Loucy (cell line): ENCODE results near the gene LDLRAD4.

Experiments used
- H2AFZ ChIP-seq: fragments of 200-600 bp; sonication (generic); 2 replicates; pipeline ENCODE4 v1.6.0; 2016; ENCODE audit warnings: antibody characterized with exemption, mild to moderate bottlenecking, low read length, moderate library complexity
- H3F3A ChIP-seq: fragments of 200-600 bp; 2 replicates; pipeline ENCODE4 v1.6.0; 2016; ENCODE audit warnings: antibody characterized with exemption, low read depth, mild to moderate bottlenecking
- H3K27me3 ChIP-seq: fragments of 200-600 bp; sonication (generic); 2 replicates; pipeline ENCODE4 v1.6.1; 2014; ENCODE audit warnings: low read length, mild to moderate bottlenecking; ENCODE audit not compliant: insufficient read depth, poor library complexity, severe bottlenecking
- H3K36me3 ChIP-seq: fragments of 200-600 bp; sonication (generic); 2 replicates; pipeline ENCODE4 v1.6.1; 2016; ENCODE audit warnings: low read length; ENCODE audit not compliant: insufficient read depth
- H3K4me1 ChIP-seq: fragments of 200-600 bp; sonication (generic); 2 replicates; pipeline ENCODE4 v1.5.1; 2014; ENCODE audit warnings: low read length, mild to moderate bottlenecking; ENCODE audit not compliant: insufficient read depth, poor library complexity, severe bottlenecking
- H3K4me2 ChIP-seq: fragments of 200-600 bp; sonication (generic); 2 replicates; pipeline ENCODE4 v1.6.0; 2014; ENCODE audit warnings: antibody characterized with exemption, low read length, low read depth, mild to moderate bottlenecking; ENCODE audit not compliant: poor library complexity, severe bottlenecking
- H3K4me3 ChIP-seq: fragments of 200-600 bp; sonication (generic); 2 replicates; pipeline ENCODE4 v1.5.1; 2014; ENCODE audit warnings: low read length, mild to moderate bottlenecking, mixed read lengths; ENCODE audit not compliant: poor library complexity, severe bottlenecking
- H3K79me2 ChIP-seq: fragments of 200-600 bp; sonication (generic); 2 replicates; pipeline ENCODE4 v1.6.1; 2014; ENCODE audit warnings: low read length; ENCODE audit not compliant: insufficient read depth
- H3K9ac ChIP-seq: fragments of 200-600 bp; sonication (generic); 2 replicates; pipeline ENCODE4 v1.6.0; 2014; ENCODE audit warnings: mild to moderate bottlenecking, low read depth, low read length, moderate library complexity; ENCODE audit not compliant: poor library complexity, severe bottlenecking
- H3K9me2 ChIP-seq: fragments of 200-600 bp; sonication (generic); replicated peaks from 2 replicates; pipeline ENCODE4 v1.6.1; 2016; ENCODE audit warnings: low read depth, low read length, mixed read lengths
- H3K9me3 ChIP-seq: fragments of 200-600 bp; sonication (generic); 2 replicates; pipeline ENCODE4 v1.6.1; 2014; ENCODE audit warnings: mild to moderate bottlenecking, antibody characterized with exemption, low read length, low read depth; ENCODE audit not compliant: insufficient read depth
- H4K20me1 ChIP-seq: fragments of 200-600 bp; sonication (generic); 2 replicates; pipeline ENCODE4 v1.6.0; 2014; ENCODE audit warnings: antibody characterized with exemption, low read length, mild to moderate bottlenecking; ENCODE audit not compliant: insufficient read depth, poor library complexity, severe bottlenecking
- EZH2phosphoT487 ChIP-seq: fragments of 200-600 bp; IDR thresholded peaks from 2 replicates; pipeline ENCODE4 v1.6.1; 2018; ENCODE audit warnings: antibody characterized with exemption, mild to moderate bottlenecking, moderate library complexity, borderline replicate concordance
- TF ChIP-seq, protein P1 (sequence below): fragments of 200-600 bp; sonication (generic); conservative IDR thresholded peaks from 2 replicates; pipeline ENCODE4 v1.5.1; 2014; ENCODE audit warnings: mild to moderate bottlenecking, antibody characterized with exemption, low read length

Gene LDLRAD4

DNA sequence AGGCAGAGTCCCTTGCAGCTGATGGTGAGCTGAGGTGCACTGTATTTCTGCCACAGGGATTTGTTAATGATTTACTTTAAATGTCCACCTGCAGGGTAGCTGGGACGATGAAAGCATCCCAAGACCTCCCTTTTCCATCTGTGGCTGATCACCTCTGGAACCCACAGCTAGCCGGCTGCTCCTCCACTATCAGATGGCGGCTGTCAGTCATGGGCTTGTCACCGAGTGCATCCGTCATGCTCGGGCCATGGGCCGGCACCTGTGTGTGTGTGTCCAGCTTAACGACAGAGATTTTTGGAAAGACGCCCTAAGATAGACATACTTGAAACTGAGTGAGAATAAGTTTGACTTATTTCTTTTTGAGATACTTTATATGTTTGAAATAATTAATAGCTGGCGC lies 272.6 kb downstream of the LDLRAD4 start:
- Histone ChIP-seq H3K9me3 (no peaks in the 10 kb centered on the region), H3K4me1 (peaks cover 9% of the 10 kb centered on the region), H3K4me2 (no peak overlapping the region), H3F3A (no peaks in the 10 kb centered on the region), H3K9ac (no peak overlapping the region), H3K36me3 (peaks cover 20% of the 10 kb centered on the region; the same call in 1 of the 2 replicates), H4K20me1 (no peaks in the 10 kb centered on the region), H2AFZ (no peak overlapping the region), H3K4me3 (no peak overlapping the region), H3K9me2 (no peaks in the 10 kb centered on the region), H3K79me2 (no peaks in the 10 kb centered on the region), H3K27me3 (no peaks in the 10 kb centered on the region)
- no peak for TF ChIP-seq EZH2phosphoT487
- TF ChIP-seq, protein P1, sequence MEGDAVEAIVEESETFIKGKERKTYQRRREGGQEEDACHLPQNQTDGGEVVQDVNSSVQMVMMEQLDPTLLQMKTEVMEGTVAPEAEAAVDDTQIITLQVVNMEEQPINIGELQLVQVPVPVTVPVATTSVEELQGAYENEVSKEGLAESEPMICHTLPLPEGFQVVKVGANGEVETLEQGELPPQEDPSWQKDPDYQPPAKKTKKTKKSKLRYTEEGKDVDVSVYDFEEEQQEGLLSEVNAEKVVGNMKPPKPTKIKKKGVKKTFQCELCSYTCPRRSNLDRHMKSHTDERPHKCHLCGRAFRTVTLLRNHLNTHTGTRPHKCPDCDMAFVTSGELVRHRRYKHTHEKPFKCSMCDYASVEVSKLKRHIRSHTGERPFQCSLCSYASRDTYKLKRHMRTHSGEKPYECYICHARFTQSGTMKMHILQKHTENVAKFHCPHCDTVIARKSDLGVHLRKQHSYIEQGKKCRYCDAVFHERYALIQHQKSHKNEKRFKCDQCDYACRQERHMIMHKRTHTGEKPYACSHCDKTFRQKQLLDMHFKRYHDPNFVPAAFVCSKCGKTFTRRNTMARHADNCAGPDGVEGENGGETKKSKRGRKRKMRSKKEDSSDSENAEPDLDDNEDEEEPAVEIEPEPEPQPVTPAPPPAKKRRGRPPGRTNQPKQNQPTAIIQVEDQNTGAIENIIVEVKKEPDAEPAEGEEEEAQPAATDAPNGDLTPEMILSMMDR: no peak

DNA sequence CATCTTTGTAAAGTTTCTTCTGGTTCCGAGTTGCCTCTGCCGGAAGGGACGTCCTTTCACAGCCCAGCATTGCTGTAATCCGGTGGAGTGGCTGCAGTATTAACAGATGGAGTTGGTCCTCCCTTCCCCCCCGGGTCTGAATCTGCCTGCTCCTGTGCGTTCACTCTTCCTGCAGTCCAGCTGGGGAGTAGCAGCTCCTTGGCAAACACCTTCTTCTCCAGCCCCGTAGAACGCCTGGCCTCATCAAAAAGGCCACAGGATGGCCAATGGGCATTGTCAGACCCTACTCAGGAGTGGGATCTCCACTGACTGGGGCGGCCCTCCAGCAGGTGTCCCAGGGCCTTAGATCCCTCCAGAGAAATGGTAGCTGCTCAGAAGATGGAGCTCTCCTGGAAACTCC lies 273.8 kb downstream of the LDLRAD4 start:
- peaks cover 11% of the 10 kb centered on the region for H3K4me1 ChIP-seq
- H3K79me2 ChIP-seq: no peaks in the 10 kb centered on the region
- no peaks in the 10 kb centered on the region for H4K20me1 ChIP-seq
- H3K9ac ChIP-seq: no peak overlapping the region
- H3K4me2 ChIP-seq: no peak overlapping the region
- no peaks in the 10 kb centered on the region for H3F3A ChIP-seq
- H2AFZ ChIP-seq: no peak overlapping the region
- H3K9me2 ChIP-seq: no peaks in the 10 kb centered on the region
- TF ChIP-seq, protein P1: no peak
- no peak for TF ChIP-seq EZH2phosphoT487
- H3K27me3 ChIP-seq: no peaks in the 10 kb centered on the region
- peaks cover 12% of the 10 kb centered on the region; the same call in 1 of the 2 replicates for H3K36me3 ChIP-seq
- H3K4me3 ChIP-seq: no peak overlapping the region
- H3K9me3 ChIP-seq: no peaks in the 10 kb centered on the region

DNA sequence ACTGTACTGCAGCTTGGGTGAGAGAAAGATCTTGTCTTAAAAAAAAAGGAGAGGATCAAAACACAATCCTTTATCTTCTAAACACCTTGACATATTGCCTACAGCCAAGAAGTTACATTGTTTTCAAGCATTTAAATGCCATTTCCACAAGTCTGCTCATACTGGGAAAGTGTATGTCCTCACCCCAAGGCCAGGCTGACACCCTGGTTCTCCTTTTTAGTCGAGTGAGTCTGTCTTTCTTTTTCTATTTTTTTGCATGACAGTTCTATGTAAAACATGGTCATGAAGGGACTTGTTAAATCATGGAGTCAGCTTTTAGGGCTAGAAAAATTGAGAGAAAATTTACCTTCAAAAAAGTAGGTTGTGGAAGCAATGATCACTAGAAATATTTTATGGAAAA lies 274.5 kb downstream of the LDLRAD4 start:
- Histone ChIP-seq H3F3A (no peaks in the 10 kb centered on the region), H4K20me1 (no peaks in the 10 kb centered on the region), H3K27me3 (no peaks in the 10 kb centered on the region), H3K4me1 (peaks cover 11% of the 10 kb centered on the region), H3K9me3 (no peaks in the 10 kb centered on the region; the same call in 1 of the 2 replicates), H3K4me2 (no peak overlapping the region), H3K4me3 (no peak overlapping the region), H3K9ac (no peak overlapping the region), H3K9me2 (no peaks in the 10 kb centered on the region), H2AFZ (no peak overlapping the region), H3K36me3 (peaks cover 13% of the 10 kb centered on the region; the same call in 1 of the 2 replicates), H3K79me2 (no peaks in the 10 kb centered on the region)
- no peak for TF ChIP-seq EZH2phosphoT487
- TF ChIP-seq, protein P1: no peak
